H1 (cell line): Measurements from ENCODE around the gene SLC22A6. TPM values are rescaled to one million over a fixed set of nuclear protein-coding genes. Genes with fewer than 3 reads are reported as not detected.

Source experiments
- CHD1 ChIP-seq: IDR thresholded peaks from 2 replicates; pipeline ENCODE4 v1.6.1; 2012; ENCODE audit warnings: low read depth, low read length, improper control_type of control experiment
- CHD2 ChIP-seq: IDR thresholded peaks from 2 replicates; pipeline ENCODE4 v1.6.1; 2012; ENCODE audit warnings: low read length, improper control_type of control experiment
- EZH2 ChIP-seq: fragments of 200-600 bp; sonication (generic); IDR thresholded peaks from 2 replicates; pipeline ENCODE4 v1.7.1; 2012; ENCODE audit warnings: low read depth, mild to moderate bottlenecking, moderate library complexity, low read length, inconsistent platforms; ENCODE audit not compliant: severe bottlenecking
- POLR2A ChIP-seq, 2 experiments: IDR thresholded peaks; 1 replicate in 1 of 2; 2 replicates in 1 of 2; pipeline ENCODE4 v1.6.1; 2011; ENCODE audit warnings: low read depth in 2 of 2, low read length in 2 of 2, mild to moderate bottlenecking in 2 of 2; ENCODE audit errors: control extremely low read depth in 1 of 2
- RXRA ChIP-seq: IDR thresholded peaks from 2 replicates; pipeline ENCODE4 v1.6.1; 2011; ENCODE audit warnings: low read depth, mild to moderate bottlenecking, low read length, moderate library complexity; ENCODE audit not compliant: insufficient read depth
- SIRT6 ChIP-seq: IDR thresholded peaks from one replicate; pipeline ENCODE4 v1.7.1; 2012; ENCODE audit warnings: low read length, inconsistent platforms
- polyA plus RNA-seq, 7 experiments: library from polyadenylated mRNA; depleted of rRNA in 3 of 7; stranded (reverse) in 5 of 7; unstranded in 2 of 7; fragments of >200 nt in 5 of 7; fragments of 200-250 nt in 2 of 7; gene quantifications; 1 replicate in 5 of 7; 2 replicates in 1 of 7; 4 replicates in 1 of 7; pipeline versions ENCODE4 v1.2.1 to v1.2.3, GENCODE V29; 2011 to 2013; ENCODE audit warnings: missing spikeins in 2 of 7, mixed read lengths in 2 of 7
- total RNA-seq: library from RNA; stranded (reverse); fragmentation: NEBNext Ultra II Directional; extraction: Animal tissue kit (Norgen Biotek cat#: 25700); gene quantifications from 2 replicates; pipeline ENCODE4 v1.2.1, GENCODE V29; 2021

SLC22A6 gene
- total and polyA plus RNA-seq, 2 of the 8 experiments (the other 6 are each of a cell fraction or from before 2014, with no cell fraction given) = not detected

DNA sequence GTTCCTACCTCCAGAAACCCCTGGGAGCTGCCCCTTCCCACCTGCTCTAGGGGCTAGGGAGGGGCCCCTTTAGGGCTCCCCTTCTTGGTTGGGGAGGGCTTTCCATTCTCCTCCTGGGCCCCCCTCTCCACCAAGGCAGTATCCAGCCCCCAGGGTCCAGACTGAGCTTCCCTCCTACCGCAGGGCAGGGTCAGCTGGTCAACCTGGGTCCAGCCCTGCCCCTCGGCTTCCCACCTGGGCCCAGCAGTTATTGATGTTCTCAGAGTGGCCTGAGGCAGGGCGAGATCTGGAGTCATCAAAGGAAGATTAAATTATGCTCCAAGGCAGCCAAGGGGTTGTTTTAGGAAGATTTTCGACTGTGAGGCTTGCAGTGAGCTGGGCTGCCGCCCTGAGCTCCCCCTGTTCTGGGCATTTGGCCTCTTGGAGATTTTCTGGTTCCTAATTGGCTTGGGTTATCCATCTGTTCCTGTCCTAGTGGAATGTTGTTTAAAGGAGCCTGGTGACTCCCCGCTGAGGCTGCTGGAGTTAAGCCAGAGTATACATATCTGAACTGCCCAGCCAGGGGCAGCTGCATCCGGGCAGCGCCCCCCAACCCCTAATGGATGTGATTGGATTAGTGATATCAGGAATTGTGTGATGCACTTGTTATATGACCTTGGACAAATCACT is 32.7 kb upstream of the SLC22A6 start (continued):
- no peak for TF ChIP-seq CHD1
- TF ChIP-seq POLR2A (IDR thresholded peaks at IDR 0.05; ENCODE audit: control extremely low read depth in 1 of 2, low read depth in 2 of 2, low read length in 2 of 2) = no peak
- no peak for TF ChIP-seq SIRT6
- no peak for TF ChIP-seq RXRA
- TF ChIP-seq EZH2 = no peak
- no peak for TF ChIP-seq CHD2
